Gastroesophageal sphincter (tissue), 4 donors: ENCODE data around the gene TLX2. TPM values are rescaled to one million over a fixed set of nuclear protein-coding genes. Genes with fewer than 3 reads are reported as not detected.
"Not testable (repeated sequence)": the region's sequence is repeated elsewhere in the genome, so short reads cannot be mapped to it uniquely, and the experiment has no call there.

ENCODE experiments used
- ATAC-seq: fragments of 150-250 bp; one replicate; pipeline ENCODE4 v1.9.1; 2016; ENCODE audit warnings: mild to moderate bottlenecking, moderate library complexity
- H3K27ac ChIP-seq, 4 donors: fragments of 200-600 bp; sonication (generic) in 3 of 4; 1 replicate in 3 of 4; 2 replicates in 1 of 4; pipeline ENCODE4 v1.5.1; 2016 to 2019
- H3K27me3 ChIP-seq: fragments of 200-600 bp; sonication (generic); one replicate; pipeline ENCODE4 v1.5.1; 2019
- H3K36me3 ChIP-seq, 2 donors: fragments of 200-600 bp; sonication (generic); one replicate each; pipeline ENCODE4 v1.5.1; 2019; ENCODE audit warnings: control low read depth in 1 of 2
- H3K4me1 ChIP-seq, 3 donors: fragments of 200-600 bp; sonication (generic); 1 replicate in 2 of 3; 2 replicates in 1 of 3; pipeline ENCODE4 v1.5.1; 2016 to 2019; ENCODE audit warnings: control low read depth in 2 of 3
- H3K4me3 ChIP-seq, 2 donors: fragments of 200-600 bp; sonication (generic); one replicate each; pipeline ENCODE4 v1.5.1; 2019; ENCODE audit warnings: mild to moderate bottlenecking in 1 of 2, moderate library complexity in 1 of 2
- H3K9me3 ChIP-seq, 3 donors: fragments of 200-600 bp; sonication (generic); one replicate each; pipeline ENCODE4 v1.5.1; 2017 to 2019; ENCODE audit warnings: control low read depth in 2 of 3
- EP300 ChIP-seq: sonication (generic); formaldehyde crosslinking; IDR thresholded peaks from one replicate; pipeline ENCODE4 v1.6.1; 2017; ENCODE audit warnings: antibody characterized with exemption, mild to moderate bottlenecking
- POLR2A ChIP-seq, 2 donors: fragments of 450-650 bp; IDR thresholded peaks; one replicate each; pipeline ENCODE4 v1.6.1; 2017; ENCODE audit warnings: antibody characterized with exemption in 2 of 2, mild to moderate bottlenecking in 2 of 2, moderate library complexity in 1 of 2
- POLR2AphosphoS5 ChIP-seq: sonication (generic); formaldehyde crosslinking; IDR thresholded peaks from one replicate; pipeline ENCODE4 v1.6.1; 2017; ENCODE audit warnings: antibody characterized with exemption
- WGBS, 2 donors: methylation state at CpG; one replicate each; pipeline ENCODE4 v1.1.5; 2018; ENCODE audit warnings: low coverage in 1 of 2; 5-methylcytosine and 5-hydroxymethylcytosine counted together
- total RNA-seq, 4 donors: library from RNA; depleted of rRNA; stranded (reverse); fragments of >200 nt; gene quantifications; one replicate each; pipeline ENCODE4 v1.1.0, GENCODE V29; 2016
- TF ChIP-seq, protein P1 (sequence below), 4 experiments: fragments of 200-600 bp in 2 of 4; fragments of 450-650 bp in 2 of 4; sonication (generic) in 1 of 4; IDR thresholded peaks; one replicate each; pipeline ENCODE4 v1.5.1; 2017 to 2019; ENCODE audit warnings: antibody characterized with exemption in 4 of 4, mild to moderate bottlenecking in 2 of 4, moderate library complexity in 2 of 4

The TLX2 gene
- total RNA-seq, 4 donors from 2014 or later, result 0.27 to 0.94 TPM; not detected in 2

DNA sequence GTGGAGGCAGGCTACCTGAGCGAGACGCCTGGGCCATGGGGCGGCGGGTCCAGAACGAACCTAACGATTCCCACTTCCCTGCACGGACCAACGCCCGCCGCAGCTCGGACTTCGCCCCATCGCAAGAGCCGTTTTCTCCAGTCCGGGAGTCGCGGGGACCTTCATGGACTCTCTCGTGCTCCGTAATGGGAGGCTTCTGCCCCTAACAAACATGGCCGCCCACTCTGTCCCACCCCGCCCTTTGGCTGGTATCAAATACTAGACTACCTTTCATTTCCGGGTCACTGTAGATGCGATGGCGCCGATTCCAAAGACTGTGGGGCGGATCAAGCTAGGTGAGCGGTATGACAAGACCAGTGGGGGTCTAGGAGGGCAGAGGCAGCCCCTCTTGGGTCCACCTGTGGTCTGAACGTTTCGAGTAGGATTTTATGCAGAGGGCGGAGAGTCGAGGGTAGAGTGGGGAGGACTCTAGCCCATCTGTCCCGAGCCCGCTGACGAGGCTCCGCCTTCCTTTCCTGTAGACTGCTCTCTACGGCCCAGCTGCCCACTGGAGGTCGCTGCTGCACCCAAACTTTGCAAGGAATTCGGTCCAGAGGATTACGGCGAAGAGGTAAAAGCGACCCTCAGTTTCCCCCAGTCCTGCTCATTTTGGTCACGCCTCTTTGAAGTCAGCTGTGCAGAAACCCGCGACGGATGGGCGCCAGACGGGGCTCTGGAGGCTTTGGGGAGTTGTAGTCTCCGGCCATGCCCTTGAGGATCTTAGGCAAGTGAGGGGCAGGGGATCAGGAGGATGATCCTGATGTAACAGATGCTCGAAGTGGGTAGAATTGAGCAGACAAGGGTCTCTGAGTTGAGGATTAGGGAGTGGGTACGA is 31.2 kb upstream of the TLX2 start, which contains the start of the genes CCDC142 and TTC31:
CCDC142 (minus strand) TSS at position 198 of the 874 bp plus-strand sequence; CDS start at position 37, 161 bp downstream.
TTC31 (plus strand) TSS at position 281 of the 874 bp plus-strand sequence; CDS start at position 296, 15 bp downstream.
- no peaks in the 10 kb centered on the region for H3K27me3 ChIP-seq
- H3K36me3 ChIP-seq, result peaks cover 0 to 73% of the 10 kb centered on the region in 2 donors
- TF ChIP-seq EP300 (no peak), POLR2A (IDR thresholded peaks at IDR 0.05) (peak in 1 of 2 donors; percentile 48), POLR2AphosphoS5 (peak; percentile 75)
- TF ChIP-seq, protein P1, sequence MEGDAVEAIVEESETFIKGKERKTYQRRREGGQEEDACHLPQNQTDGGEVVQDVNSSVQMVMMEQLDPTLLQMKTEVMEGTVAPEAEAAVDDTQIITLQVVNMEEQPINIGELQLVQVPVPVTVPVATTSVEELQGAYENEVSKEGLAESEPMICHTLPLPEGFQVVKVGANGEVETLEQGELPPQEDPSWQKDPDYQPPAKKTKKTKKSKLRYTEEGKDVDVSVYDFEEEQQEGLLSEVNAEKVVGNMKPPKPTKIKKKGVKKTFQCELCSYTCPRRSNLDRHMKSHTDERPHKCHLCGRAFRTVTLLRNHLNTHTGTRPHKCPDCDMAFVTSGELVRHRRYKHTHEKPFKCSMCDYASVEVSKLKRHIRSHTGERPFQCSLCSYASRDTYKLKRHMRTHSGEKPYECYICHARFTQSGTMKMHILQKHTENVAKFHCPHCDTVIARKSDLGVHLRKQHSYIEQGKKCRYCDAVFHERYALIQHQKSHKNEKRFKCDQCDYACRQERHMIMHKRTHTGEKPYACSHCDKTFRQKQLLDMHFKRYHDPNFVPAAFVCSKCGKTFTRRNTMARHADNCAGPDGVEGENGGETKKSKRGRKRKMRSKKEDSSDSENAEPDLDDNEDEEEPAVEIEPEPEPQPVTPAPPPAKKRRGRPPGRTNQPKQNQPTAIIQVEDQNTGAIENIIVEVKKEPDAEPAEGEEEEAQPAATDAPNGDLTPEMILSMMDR (IDR thresholded peaks at IDR 0.05), result peak in 3 of 4 experiments; percentile 80 to 88 (median 87)
- 0% methylated on average over 8 of the region's 50 CpGs; no CpG with 5 or more reads in 1 of the 2 donors for WGBS, 2 donors
- peaks cover 0 to 43% (median 19%) of the 10 kb centered on the region in 3 donors for H3K4me1 ChIP-seq
- ATAC-seq, result peak; percentile 98
- no peaks in the 10 kb centered on the region for H3K9me3 ChIP-seq
- H3K4me3 ChIP-seq, result peak within 1 kb of the TSS; percentile 57 to 90
- H3K27ac ChIP-seq, result peak within 1 kb of the TSS; percentile 54 to 97 (median 88)

DNA sequence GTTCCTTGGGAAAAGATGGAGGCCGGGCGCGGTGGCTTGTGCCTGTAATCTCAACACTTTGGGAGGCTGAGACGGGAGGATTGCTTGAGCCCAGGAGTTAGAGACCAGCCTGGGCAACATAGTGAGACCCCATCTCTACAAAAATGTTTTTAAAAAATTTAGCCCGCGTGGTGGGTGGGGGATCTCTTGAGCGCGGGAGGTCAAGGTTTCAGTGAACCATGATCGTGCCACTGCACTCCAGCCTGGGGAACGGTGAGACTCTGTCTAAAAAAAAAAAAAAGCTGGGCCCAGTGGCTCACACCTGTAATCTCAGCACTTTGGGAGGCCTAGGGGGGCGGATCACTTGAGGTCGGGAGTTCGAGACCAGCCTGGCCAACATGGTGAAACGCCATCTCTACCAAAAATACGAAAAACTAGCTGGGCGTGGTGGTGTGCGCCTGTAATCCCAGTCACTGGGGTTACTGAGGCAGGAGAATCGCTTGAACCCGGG is 30.5 kb upstream of the TLX2 start:
- 72 to 90% methylated on average over 8 to 16 of the region's 19 CpGs for WGBS, 2 donors

DNA sequence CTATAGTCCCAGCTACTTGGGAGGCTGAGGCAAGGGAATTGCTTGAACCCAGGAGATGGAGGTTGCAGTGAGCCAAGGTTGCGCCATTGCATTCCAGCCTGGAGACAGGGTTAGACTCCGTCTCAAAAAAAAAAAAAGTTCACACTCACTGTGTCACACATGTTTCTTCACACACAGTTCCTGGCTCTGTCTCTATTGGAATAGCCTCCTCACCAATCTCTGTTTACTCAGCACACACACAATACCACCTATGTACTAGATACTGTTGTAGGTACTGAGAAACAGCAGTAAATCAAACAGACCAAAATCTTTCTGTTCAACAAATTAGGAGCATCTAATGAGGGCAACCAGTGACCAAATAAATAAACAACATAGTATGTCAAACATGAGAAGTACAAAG is 28.1 kb upstream of the TLX2 start:
- TF ChIP-seq POLR2A (IDR thresholded peaks at IDR 0.05), result no peak
- TF ChIP-seq, protein P1 (IDR thresholded peaks at IDR 0.05), result no peak
- no peak for TF ChIP-seq POLR2AphosphoS5
- no peak for TF ChIP-seq EP300
- H3K4me1 ChIP-seq, result peaks cover 0 to 27% (median 16%) of the 10 kb centered on the region in 3 donors
- ATAC-seq, result no peak
- 75 to 100% methylated on average over 1 to 2 of the region's 2 CpGs for WGBS, 2 donors
- no peak overlapping the region for H3K27ac ChIP-seq
- no peaks in the 10 kb centered on the region for H3K9me3 ChIP-seq
- no peaks in the 10 kb centered on the region for H3K27me3 ChIP-seq
- H3K4me3 ChIP-seq, result no peak overlapping the region
- H3K36me3 ChIP-seq, result peaks cover 0 to 73% of the 10 kb centered on the region in 2 donors

More for the DNA sequence above, 30.5 kb upstream of the TLX2 start:
- H3K9me3 ChIP-seq, ATAC-seq, H3K27me3 ChIP-seq: not testable (repeated sequence)
- peak overlapping the region in 2 of 4 donors; percentile 87 to 88 for H3K27ac ChIP-seq
- peaks cover 0 to 73% of the 10 kb centered on the region in 2 donors for H3K36me3 ChIP-seq
- H3K4me1 ChIP-seq, result peaks cover 0 to 43% (median 19%) of the 10 kb centered on the region in 3 donors
- peak overlapping the region; percentile 57 to 90 for H3K4me3 ChIP-seq

DNA sequence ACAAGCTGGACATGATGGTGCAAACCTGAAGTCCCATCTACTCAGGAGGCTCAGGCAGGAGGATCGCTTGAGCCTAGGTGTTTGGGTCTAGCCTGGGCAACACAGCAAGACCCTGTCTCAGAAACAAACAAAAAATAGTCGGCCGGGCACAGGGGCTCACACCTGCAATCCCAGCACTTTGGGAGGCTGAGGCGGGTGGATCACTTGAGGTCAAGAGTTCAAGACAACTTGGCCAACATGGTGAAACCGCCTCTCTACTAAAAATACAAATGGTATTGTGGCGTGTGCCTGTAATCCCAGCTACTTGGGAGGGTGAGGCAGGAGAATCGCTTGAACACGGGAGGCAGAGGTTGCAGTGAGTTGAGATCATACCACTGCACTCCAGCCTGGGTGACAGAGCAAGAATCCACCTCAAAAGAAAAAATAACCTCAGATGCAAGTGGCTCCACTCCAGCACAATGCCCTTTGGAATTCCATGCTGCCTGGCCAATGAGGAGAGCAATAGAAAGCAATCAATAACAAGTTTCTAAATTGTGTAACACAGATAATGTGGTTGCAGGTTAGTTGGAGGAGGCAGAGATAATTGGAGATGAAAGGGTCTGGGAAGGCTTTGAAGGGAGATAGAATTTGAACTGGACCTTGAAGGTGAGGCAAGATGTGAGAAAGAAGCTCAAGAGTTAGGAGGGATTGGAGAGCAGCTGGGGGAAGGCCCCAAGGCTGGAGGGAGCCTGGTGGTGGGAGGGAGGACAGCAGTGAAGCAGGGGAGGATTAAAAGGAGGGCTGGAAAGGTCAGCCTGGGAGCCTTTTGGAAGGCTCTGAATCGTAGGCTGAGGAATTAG is 25.4 kb upstream of the TLX2 start:
- WGBS, 2 donors, result 88 to 92% methylated on average over 5 to 6 of the region's 9 CpGs
- no peak for ATAC-seq
- Histone ChIP-seq H3K4me3 (no peak overlapping the region), H3K36me3 (peaks cover 0 to 95% of the 10 kb centered on the region in 2 donors), H3K27me3 (no peaks in the 10 kb centered on the region), H3K27ac (no peak overlapping the region), H3K4me1 (peaks cover 0 to 8% (median 2%) of the 10 kb centered on the region in 3 donors), H3K9me3 (no peaks in the 10 kb centered on the region)
- no peak for TF ChIP-seq EP300
- TF ChIP-seq, protein P1 (IDR thresholded peaks at IDR 0.05), result no peak
- TF ChIP-seq POLR2AphosphoS5, result no peak
- TF ChIP-seq POLR2A (IDR thresholded peaks at IDR 0.05), result no peak

DNA sequence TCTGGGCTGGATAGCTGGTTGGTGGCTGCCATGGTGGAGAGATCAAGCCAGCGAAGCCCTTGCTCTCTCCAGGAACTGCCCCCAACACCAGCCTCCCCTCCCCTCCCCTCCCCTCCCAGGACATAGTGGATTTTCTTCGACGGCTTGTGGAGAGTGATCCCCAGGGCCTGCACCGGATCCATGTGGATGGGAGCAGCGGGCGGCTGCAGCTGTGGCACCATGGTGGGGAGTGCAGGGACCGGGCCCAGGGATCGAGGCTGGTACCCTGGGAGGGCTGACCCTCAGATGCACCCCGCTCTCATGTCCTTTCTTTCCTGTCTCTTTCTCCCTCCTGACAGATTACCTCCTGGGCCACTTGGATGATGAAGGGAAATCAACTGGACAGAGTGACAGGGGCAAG is 24.3 kb upstream of the TLX2 start:
- H3K36me3 ChIP-seq, result peaks cover 0 to 100% of the 10 kb centered on the region in 2 donors
- TF ChIP-seq, protein P1 (IDR thresholded peaks at IDR 0.05), result no peak
- no peak for TF ChIP-seq POLR2A (IDR thresholded peaks at IDR 0.05)
- no peak for TF ChIP-seq EP300
- no peak for TF ChIP-seq POLR2AphosphoS5
- 88% methylated on average over 1 of the region's 9 CpGs; no CpG with 5 or more reads in 1 of the 2 donors for whole genome bisulfite sequencing, 2 donors
- H3K4me1 ChIP-seq, result no peaks in the 10 kb centered on the region
- no peaks in the 10 kb centered on the region for H3K27me3 ChIP-seq
- no peak for ATAC-seq
- no peak overlapping the region for H3K27ac ChIP-seq
- no peak overlapping the region for H3K4me3 ChIP-seq
- H3K9me3 ChIP-seq, result no peaks in the 10 kb centered on the region
